HEK293T (cell line): ENCODE data around the gene MYH14.

ENCODE experiments used
- CTCF ChIA-PET: fragments of 350-600 bp; formaldehyde crosslinking; extraction: SDS; loops from one replicate; lab custom pipeline; 2021; ENCODE audit warnings: antibody characterized with exemption, inconsistent platforms; lab: Yijun Ruan, JAX
- POLR2A ChIA-PET: fragments of 350-600 bp; formaldehyde crosslinking; extraction: SDS; loops from one replicate; lab custom pipeline; 2020; ENCODE audit warnings: antibody characterized with exemption, inconsistent platforms; lab: Yijun Ruan, JAX
- DNase-seq: peaks from one replicate; pipeline ENCODE4 v3.0.0; 2012; ENCODE audit warnings: mixed read lengths; ENCODE audit errors: extremely low spot score
- ARNT ChIP-seq: fragments of 450-650 bp; IDR thresholded peaks from 2 replicates; pipeline ENCODE4 v1.6.1; 2017; ENCODE audit warnings: mild to moderate bottlenecking
- BHLHE40 ChIP-seq: fragments of 450-650 bp; IDR thresholded peaks from 2 replicates; pipeline ENCODE4 v1.6.1; 2016; ENCODE audit warnings: mild to moderate bottlenecking, moderate library complexity, borderline replicate concordance
- CTBP1 ChIP-seq: fragments of 450-650 bp; IDR thresholded peaks from 2 replicates; pipeline ENCODE4 v1.6.1; 2016; ENCODE audit warnings: borderline replicate concordance
- ELF4 ChIP-seq: fragments of 450-650 bp; IDR thresholded peaks from 2 replicates; pipeline ENCODE4 v1.6.1; 2017; ENCODE audit warnings: antibody characterized with exemption
- FOXA1 ChIP-seq: fragments of 450-650 bp; IDR thresholded peaks from 2 replicates; pipeline ENCODE4 v1.6.1; 2016; ENCODE audit warnings: mild to moderate bottlenecking
- FOXK2 ChIP-seq: fragments of 450-650 bp; IDR thresholded peaks from 2 replicates; pipeline ENCODE4 v1.6.1; 2016; ENCODE audit warnings: mild to moderate bottlenecking
- FOXM1 ChIP-seq: fragments of 450-650 bp; IDR thresholded peaks from 2 replicates; pipeline ENCODE4 v1.6.1; 2017; ENCODE audit warnings: mild to moderate bottlenecking, borderline replicate concordance
- HDGF ChIP-seq: fragments of 450-650 bp; IDR thresholded peaks from 2 replicates; pipeline ENCODE4 v1.6.1; 2017; ENCODE audit warnings: antibody characterized with exemption, borderline replicate concordance
- L3MBTL2 ChIP-seq: fragments of 450-650 bp; conservative IDR thresholded peaks from 2 replicates; pipeline ENCODE4 v1.6.1; 2016; ENCODE audit warnings: mild to moderate bottlenecking
- LEF1 ChIP-seq: fragments of 450-650 bp; IDR thresholded peaks from 2 replicates; pipeline ENCODE4 v1.6.1; 2017; ENCODE audit warnings: mild to moderate bottlenecking, borderline replicate concordance
- NFRKB ChIP-seq: fragments of 450-650 bp; IDR thresholded peaks from 2 replicates; pipeline ENCODE4 v1.6.1; 2016; ENCODE audit warnings: mild to moderate bottlenecking, moderate library complexity
- SP1 ChIP-seq: fragments of 450-650 bp; IDR thresholded peaks from 2 replicates; pipeline ENCODE4 v1.6.1; 2017
- SUZ12 ChIP-seq: fragments of 450-650 bp; IDR thresholded peaks from 2 replicates; pipeline ENCODE4 v1.6.1; 2016; ENCODE audit warnings: mild to moderate bottlenecking
- TARDBP ChIP-seq: fragments of 450-650 bp; IDR thresholded peaks from 2 replicates; pipeline ENCODE4 v1.6.1; 2016
- ZNF384 ChIP-seq: fragments of 450-650 bp; IDR thresholded peaks from 2 replicates; pipeline ENCODE4 v1.6.1; 2016
- TF ChIP-seq, protein P1 (sequence below): fragments of 450-650 bp; IDR thresholded peaks from 2 replicates; pipeline ENCODE4 v1.6.1; 2016

MYH14 gene

DNA sequence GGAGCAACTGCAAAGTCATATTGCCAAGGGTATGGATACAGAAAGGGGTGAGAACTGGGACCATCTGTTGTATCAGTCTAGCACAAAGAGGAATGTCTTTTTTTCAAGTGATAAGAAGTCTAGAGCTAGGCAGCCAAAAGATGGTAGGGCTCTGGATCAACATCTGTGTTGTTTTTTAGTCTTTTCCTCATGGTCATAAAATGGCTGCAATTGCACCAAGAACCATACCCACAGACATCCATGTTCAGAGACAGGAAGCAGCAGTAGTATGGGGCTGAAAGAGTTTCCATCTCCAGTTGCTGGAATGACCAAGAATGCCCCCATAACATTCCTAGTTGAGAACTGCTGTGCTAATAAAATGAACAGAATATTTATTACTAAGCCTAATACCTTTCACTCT is 100.1 kb downstream of the MYH14 start:
- CTCF ChIA-PET: no interaction called here
- POLR2A ChIA-PET: no interaction called here
- TF ChIP-seq FOXK2 (no peak), L3MBTL2 (no peak), TARDBP (no peak), NFRKB (no peak), SUZ12 (no peak), SP1 (no peak), ARNT (no peak), BHLHE40 (no peak), LEF1 (no peak), FOXA1 (no peak), ELF4 (no peak), ZNF384 (no peak), HDGF (no peak), CTBP1 (no peak), FOXM1 (no peak)
- TF ChIP-seq, protein P1, sequence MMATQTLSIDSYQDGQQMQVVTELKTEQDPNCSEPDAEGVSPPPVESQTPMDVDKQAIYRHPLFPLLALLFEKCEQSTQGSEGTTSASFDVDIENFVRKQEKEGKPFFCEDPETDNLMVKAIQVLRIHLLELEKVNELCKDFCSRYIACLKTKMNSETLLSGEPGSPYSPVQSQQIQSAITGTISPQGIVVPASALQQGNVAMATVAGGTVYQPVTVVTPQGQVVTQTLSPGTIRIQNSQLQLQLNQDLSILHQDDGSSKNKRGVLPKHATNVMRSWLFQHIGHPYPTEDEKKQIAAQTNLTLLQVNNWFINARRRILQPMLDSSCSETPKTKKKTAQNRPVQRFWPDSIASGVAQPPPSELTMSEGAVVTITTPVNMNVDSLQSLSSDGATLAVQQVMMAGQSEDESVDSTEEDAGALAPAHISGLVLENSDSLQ: no peak
- DNase-seq: no peak

DNA sequence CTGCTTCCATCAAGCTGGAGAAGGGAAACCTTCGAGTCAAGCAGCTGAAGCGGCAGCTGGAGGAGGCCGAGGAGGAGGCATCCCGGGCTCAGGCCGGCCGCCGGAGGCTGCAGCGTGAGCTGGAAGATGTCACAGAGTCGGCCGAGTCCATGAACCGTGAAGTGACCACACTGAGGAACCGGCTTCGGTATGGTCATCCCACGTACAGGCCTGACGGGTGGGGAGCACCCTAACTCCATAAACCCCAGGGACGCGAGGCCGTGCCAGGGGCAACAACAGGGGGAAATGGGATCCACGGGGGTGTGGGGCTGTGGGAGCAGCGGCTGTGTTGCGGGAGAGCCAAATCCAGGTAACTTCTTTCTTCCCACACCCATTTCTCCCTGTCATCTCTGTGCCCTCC is 105.6 kb downstream of the MYH14 start:
- DNase-seq: no peak
- no peak for TF ChIP-seq FOXM1
- no peak for TF ChIP-seq FOXK2
- no peak for TF ChIP-seq SP1
- no peak for TF ChIP-seq CTBP1
- no peak for TF ChIP-seq ELF4
- no peak for TF ChIP-seq ARNT
- no peak for TF ChIP-seq HDGF
- TF ChIP-seq SUZ12: no peak
- TF ChIP-seq TARDBP: no peak
- TF ChIP-seq LEF1: no peak
- no peak for TF ChIP-seq ZNF384
- no peak for TF ChIP-seq L3MBTL2
- no peak for TF ChIP-seq BHLHE40
- TF ChIP-seq FOXA1: no peak
- ChIA-PET CTCF (no interaction called here), POLR2A (interaction anchor here (1.7 kb wide), 1 partner anchor 20 kb away, joined by 4 read pairs; the partner anchor contains the start of gene KCNC3)

DNA sequence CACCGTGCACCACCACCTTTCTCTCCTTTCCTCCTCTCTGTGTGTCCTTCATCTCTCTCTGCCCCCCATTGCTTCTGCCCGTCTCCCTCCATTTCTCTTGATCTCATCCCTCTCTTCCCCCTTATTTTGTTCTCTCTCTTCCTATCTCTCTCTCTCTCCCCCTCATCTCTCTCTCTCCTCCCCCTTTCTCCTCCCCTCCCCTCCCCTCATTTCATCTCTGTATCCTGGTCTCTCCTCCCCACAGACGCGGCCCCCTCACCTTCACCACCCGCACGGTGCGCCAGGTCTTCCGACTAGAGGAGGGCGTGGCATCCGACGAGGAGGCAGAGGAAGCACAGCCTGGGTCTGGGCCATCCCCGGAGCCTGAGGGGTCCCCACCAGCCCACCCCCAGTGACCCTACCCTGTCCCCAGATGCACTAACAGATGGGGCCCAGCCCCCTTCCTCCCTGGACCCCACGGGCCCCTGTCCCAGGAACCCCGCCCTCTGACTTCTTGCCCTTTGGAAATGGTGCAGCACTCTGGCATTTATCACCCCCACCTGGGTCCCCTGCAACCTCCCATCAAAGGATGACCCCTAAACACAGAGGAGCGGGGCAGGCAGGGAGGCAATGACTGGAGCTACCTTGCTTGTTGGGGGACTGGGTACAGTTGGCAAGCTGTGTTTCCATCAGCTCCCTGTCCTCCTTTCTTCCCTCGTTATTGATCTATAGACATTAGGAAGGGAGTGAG is 106.1 kb downstream of the MYH14 start:
- no peak for TF ChIP-seq ARNT
- TF ChIP-seq L3MBTL2: no peak
- no peak for TF ChIP-seq BHLHE40
- TF ChIP-seq CTBP1: no peak
- no peak for TF ChIP-seq SP1
- no peak for TF ChIP-seq FOXM1
- TF ChIP-seq, protein P1: no peak
- no peak for TF ChIP-seq ZNF384
- no peak for TF ChIP-seq SUZ12
- no peak for TF ChIP-seq TARDBP
- no peak for TF ChIP-seq NFRKB
- no peak for TF ChIP-seq FOXA1
- TF ChIP-seq FOXK2: no peak
- no peak for TF ChIP-seq LEF1
- no peak for TF ChIP-seq ELF4
- TF ChIP-seq HDGF: no peak
- ChIA-PET CTCF (no interaction called here), POLR2A (interaction anchor here (1.7 kb wide), 1 partner anchor 20 kb away, joined by 4 read pairs; the partner anchor contains the start of gene KCNC3)
- no peak for DNase-seq

DNA sequence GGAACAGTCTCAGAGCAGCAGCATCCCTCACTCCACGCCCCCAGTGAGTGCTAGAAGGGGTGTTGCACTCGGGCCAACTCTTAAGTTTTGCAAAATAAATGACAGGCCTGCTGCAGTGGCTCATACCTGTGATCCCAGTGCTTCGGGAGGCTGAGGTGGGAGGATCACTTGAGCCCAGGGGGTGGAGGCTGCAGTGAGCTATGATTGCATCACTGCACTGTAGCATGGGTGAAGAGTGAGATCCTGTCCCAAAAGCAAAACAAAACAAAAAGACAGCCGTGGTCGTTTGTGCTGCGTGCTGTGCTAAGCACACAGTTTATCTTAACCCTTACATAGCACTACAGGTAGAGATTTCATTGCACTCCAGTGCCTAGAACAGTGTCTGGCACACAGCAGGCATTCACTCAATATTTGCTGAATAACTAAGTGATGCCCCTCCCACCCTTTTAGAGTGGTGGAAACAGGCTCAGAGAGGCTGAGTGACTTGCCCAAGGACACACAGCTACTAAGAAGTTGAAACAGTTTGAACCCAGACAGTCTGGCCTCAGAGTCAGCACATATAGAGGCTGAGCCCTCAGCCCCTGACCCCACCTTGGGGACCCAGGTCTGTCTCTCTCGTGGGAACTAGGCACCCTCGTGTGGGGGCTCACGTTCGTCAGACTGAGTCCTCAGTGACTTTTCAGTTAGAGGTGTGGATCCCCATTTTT is 107.5 kb downstream of the MYH14 start:
- no peak for DNase-seq
- POLR2A ChIA-PET: no interaction called here
- TF ChIP-seq ZNF384 (no peak), ARNT (no peak), ELF4 (no peak), HDGF (no peak), FOXM1 (no peak), FOXA1 (no peak), FOXK2 (no peak), CTBP1 (no peak), SUZ12 (no peak), TARDBP (no peak), SP1 (no peak), L3MBTL2 (no peak), NFRKB (no peak), BHLHE40 (no peak), LEF1 (no peak)
- TF ChIP-seq, protein P1: no peak
- CTCF ChIA-PET: interaction anchor here (0.7 kb wide), 1 partner anchor 42 kb away, joined by 4 read pairs; no protein-coding TSS in a partner anchor

DNA sequence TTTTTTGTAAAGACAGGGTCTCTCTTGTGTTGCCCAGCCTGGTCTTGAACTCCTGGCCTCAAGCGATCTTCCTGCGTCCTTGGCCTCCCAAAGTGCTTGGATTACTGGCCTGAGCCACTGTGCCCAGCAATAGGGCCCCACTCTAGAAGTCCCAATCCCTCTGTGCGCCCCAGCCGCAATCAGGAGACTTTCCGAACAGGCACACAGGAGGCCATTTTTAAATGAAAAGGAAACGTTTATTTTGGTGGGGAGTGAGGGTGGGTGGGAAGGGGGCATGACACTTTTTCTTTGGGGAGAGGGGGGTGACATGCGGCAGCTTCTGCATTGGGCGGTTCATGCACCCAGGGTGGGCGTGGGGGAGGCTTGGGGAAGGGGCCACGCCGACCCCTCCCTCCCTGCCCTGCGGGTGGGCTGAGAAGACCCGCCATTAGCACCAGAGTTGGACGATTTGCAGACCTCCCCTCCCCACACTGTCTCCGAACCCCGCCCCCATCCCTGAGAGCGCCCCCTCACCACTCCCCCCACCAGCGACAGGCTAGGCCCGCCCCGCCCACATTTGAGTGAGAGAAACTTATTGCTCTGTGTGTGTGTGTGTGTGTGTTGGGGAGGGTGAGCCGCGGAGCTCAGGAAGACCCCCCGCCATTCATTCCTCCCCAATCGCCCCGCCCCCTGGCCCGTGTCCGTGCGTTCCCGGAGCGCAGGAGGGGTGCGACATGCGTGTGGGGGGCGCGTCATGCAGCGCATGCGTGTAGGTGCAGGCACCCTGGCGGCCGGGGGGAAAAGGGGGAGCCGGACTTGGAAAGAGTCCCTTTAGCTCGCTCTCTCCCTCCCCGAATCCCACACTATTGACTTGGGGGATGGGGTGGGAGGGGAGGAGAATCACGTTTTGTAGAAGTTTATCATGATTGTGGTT is 108.6 kb downstream of the MYH14 start:
- ChIA-PET CTCF (no interaction called here), POLR2A (interaction anchor here (0.6 to 1.3 kb wide), 6 partner anchors 10 to 416 kb away, joined by 3 to 5 read pairs (median 3); no protein-coding TSS in a partner anchor)
- TF ChIP-seq SUZ12 (no peak), FOXA1 (no peak), ARNT (no peak), L3MBTL2 (peak; percentile 29; the same call in 1 of the 2 replicates), ZNF384 (no peak)
- DNase-seq: peak; percentile 73
